ENCODE measurements around the gene FHAD1.

FHAD1 gene

DNA sequence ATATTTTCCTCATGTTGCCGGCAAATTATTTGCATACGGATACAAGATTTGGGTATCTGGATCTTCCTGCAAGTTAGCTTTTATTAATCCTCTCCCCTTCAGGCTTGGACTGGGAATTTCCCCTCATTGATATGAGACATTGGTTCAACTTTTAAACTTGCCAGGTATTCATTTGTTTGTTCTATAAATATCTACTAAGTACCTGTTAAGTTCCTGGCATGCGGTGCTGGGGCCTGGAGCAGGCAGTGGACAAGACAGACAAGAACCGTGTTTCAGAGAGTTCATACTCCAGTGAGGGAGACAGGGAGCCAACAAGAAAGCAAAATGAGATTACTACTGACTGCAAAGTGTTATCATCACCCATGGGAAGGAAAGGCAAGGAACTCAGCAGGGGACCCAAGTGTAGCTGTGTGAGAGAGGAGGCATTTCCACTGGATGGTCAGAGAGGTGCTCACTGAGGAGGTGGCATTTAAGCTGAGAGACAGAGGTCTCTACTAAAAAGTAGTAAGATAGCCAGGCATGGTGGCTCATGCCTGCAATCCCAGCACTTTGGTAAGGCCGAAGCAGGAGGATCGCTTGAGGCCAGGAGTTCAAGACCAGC, 39.1 kb upstream of the FHAD1 start:
- Histone ChIP-seq H3K9me2 (replicated peaks; ENCODE audit: insufficient read depth, low read length) (no peaks in the 10 kb centered on the region), H4K20me1 (ENCODE audit: insufficient read depth, low read length) (no peaks in the 10 kb centered on the region), H3K79me2 (ENCODE audit: low read length) (no peaks in the 10 kb centered on the region), H3K9me3 (replicated peaks; ENCODE audit: insufficient read depth, low read length) (no peaks in the 10 kb centered on the region), H3K36me3 (replicated peaks; ENCODE audit: insufficient read depth, low read length) (no peaks in the 10 kb centered on the region), H3K27ac (ENCODE audit: low read length) (no peak overlapping the region), H3K27me3 (replicated peaks; ENCODE audit: insufficient read depth, low read length) (no peaks in the 10 kb centered on the region), H3K4me1 (ENCODE audit: low read length) (no peaks in the 10 kb centered on the region), H3K4me3 (ENCODE audit: low read length) (no peak overlapping the region), H2AFZ (ENCODE audit: low read length) (no peak overlapping the region), H3F3A (ENCODE audit: insufficient read depth, low read length) (no peaks in the 10 kb centered on the region), H3K9ac (ENCODE audit: low read length) (no peak overlapping the region), H3K4me2 (ENCODE audit: low read depth, low read length) (no peak overlapping the region)
- no peak for TF ChIP-seq EZH2phosphoT487 (IDR thresholded peaks at IDR 0.05; ENCODE audit: low read length)
- TF ChIP-seq, protein P1, sequence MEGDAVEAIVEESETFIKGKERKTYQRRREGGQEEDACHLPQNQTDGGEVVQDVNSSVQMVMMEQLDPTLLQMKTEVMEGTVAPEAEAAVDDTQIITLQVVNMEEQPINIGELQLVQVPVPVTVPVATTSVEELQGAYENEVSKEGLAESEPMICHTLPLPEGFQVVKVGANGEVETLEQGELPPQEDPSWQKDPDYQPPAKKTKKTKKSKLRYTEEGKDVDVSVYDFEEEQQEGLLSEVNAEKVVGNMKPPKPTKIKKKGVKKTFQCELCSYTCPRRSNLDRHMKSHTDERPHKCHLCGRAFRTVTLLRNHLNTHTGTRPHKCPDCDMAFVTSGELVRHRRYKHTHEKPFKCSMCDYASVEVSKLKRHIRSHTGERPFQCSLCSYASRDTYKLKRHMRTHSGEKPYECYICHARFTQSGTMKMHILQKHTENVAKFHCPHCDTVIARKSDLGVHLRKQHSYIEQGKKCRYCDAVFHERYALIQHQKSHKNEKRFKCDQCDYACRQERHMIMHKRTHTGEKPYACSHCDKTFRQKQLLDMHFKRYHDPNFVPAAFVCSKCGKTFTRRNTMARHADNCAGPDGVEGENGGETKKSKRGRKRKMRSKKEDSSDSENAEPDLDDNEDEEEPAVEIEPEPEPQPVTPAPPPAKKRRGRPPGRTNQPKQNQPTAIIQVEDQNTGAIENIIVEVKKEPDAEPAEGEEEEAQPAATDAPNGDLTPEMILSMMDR (IDR thresholded peaks at IDR 0.05; ENCODE audit: low read length), result no peak
- no peak for TF ChIP-seq EZH2 (optimal IDR thresholded peaks at IDR 0.05; ENCODE audit: low read depth, low read length)
- DNase-seq, result no peak

DNA sequence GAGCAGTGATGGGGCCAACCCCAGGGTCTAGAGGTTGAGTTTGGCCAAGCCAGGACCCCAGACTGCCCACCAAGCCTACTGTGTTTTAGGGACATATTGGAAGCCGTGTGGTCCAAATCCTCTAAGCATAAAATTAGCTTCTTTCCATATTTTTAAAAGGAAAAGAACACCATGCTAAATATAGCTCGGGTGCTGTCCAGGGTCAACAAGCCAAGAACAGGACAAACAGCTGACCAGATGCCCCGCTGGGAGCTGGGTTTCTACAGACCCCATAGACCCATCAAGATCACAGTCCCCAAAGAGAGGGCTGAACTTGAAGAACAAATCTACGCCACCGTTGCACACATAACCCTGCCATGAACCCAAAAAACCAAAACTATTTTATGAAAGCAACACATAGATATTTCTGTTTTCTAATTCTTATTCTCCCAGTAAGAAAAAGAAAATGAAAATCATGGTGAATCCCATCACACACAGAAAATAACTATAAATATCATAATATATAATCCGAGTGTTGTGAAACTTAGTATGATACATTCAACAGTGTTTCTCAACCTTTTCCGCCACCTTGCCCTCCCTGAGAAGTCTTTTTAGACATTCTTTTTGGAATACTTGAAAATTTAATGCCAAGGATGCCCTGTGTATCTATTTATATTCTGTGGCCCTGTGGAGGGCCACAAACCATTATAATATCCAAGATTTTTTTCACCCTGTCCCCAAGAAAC, 36.2 kb upstream of the FHAD1 start:
- no peaks in the 10 kb centered on the region for H3K4me1 ChIP-seq (ENCODE audit: low read length)
- no peaks in the 10 kb centered on the region for H3F3A ChIP-seq (ENCODE audit: insufficient read depth, low read length)
- H3K36me3 ChIP-seq (replicated peaks; ENCODE audit: insufficient read depth, low read length), result no peaks in the 10 kb centered on the region
- H3K9me3 ChIP-seq (replicated peaks; ENCODE audit: insufficient read depth, low read length), result no peaks in the 10 kb centered on the region
- no peak for DNase-seq
- TF ChIP-seq EZH2phosphoT487 (IDR thresholded peaks at IDR 0.05; ENCODE audit: low read length) (no peak), EZH2 (optimal IDR thresholded peaks at IDR 0.05; ENCODE audit: low read depth, low read length) (no peak)
- TF ChIP-seq, protein P1 (IDR thresholded peaks at IDR 0.05; ENCODE audit: low read length), result no peak
- H3K27ac ChIP-seq (ENCODE audit: low read length), result no peak overlapping the region
- no peak overlapping the region for H2AFZ ChIP-seq (ENCODE audit: low read length)
- H3K27me3 ChIP-seq (replicated peaks; ENCODE audit: insufficient read depth, low read length), result no peaks in the 10 kb centered on the region
- no peak overlapping the region for H3K9ac ChIP-seq (ENCODE audit: low read length)
- H3K4me3 ChIP-seq (ENCODE audit: low read length), result no peak overlapping the region
- no peaks in the 10 kb centered on the region for H3K9me2 ChIP-seq (replicated peaks; ENCODE audit: insufficient read depth, low read length)
- no peaks in the 10 kb centered on the region for H3K79me2 ChIP-seq (ENCODE audit: low read length)
- H3K4me2 ChIP-seq (ENCODE audit: low read depth, low read length), result no peak overlapping the region
- no peaks in the 10 kb centered on the region for H4K20me1 ChIP-seq (ENCODE audit: insufficient read depth, low read length)

DNA sequence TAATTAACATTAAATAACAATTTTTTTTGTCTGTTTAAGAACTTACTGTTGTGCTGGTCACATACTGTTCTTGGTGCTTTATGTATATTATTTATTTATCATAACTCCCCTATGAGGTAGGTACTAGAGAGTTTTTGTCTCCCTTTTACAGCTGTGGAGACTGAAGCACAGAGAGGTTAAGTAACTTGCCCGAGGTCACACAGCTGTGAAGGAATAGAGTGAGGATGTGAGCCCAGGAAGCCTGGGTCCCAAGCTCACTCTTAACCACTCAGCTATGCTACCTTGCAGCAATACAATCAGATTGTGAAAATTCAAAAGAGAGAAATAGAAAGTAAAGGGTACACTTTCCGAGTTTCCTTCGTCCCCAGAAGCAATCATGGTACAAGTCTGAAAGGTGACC, 35.6 kb upstream of the FHAD1 start:
- Histone ChIP-seq H3F3A (ENCODE audit: insufficient read depth, low read length) (no peaks in the 10 kb centered on the region), H4K20me1 (ENCODE audit: insufficient read depth, low read length) (no peaks in the 10 kb centered on the region), H3K9me3 (replicated peaks; ENCODE audit: insufficient read depth, low read length) (no peaks in the 10 kb centered on the region), H3K9ac (ENCODE audit: low read length) (no peak overlapping the region), H3K4me1 (ENCODE audit: low read length) (no peaks in the 10 kb centered on the region), H3K4me3 (ENCODE audit: low read length) (no peak overlapping the region), H3K36me3 (replicated peaks; ENCODE audit: insufficient read depth, low read length) (no peaks in the 10 kb centered on the region), H3K27ac (ENCODE audit: low read length) (no peak overlapping the region), H3K9me2 (replicated peaks; ENCODE audit: insufficient read depth, low read length) (no peaks in the 10 kb centered on the region), H3K27me3 (replicated peaks; ENCODE audit: insufficient read depth, low read length) (no peaks in the 10 kb centered on the region), H3K4me2 (ENCODE audit: low read depth, low read length) (no peak overlapping the region), H3K79me2 (ENCODE audit: low read length) (no peaks in the 10 kb centered on the region), H2AFZ (ENCODE audit: low read length) (no peak overlapping the region)
- DNase-seq, result no peak
- TF ChIP-seq EZH2phosphoT487 (IDR thresholded peaks at IDR 0.05; ENCODE audit: low read length) (no peak), EZH2 (optimal IDR thresholded peaks at IDR 0.05; ENCODE audit: low read depth, low read length) (no peak)
- TF ChIP-seq, protein P1 (IDR thresholded peaks at IDR 0.05; ENCODE audit: low read length), result no peak

Data from MM.1S (cell line).